DND-41 (cell line): ENCODE results near the gene DRC7.
A peak's percentile ranks its signal among the peaks of the same experiment; 100 is the strongest.

Source experiments
- ATAC-seq: fragments of 200-7000 bp; cut with Tn5 transposase; 3 replicates; pipeline ENCODE4 v1.9.1; 2021; ENCODE audit warnings: low read depth; ENCODE audit not compliant: insufficient read depth
- DNase-seq: peaks from one replicate; pipeline ENCODE4 v3.0.0-alpha.2; 2020
- H2AFZ ChIP-seq: 2 replicates; pipeline ENCODE4 v1.6.0; 2012; ENCODE audit warnings: low read depth, low read length
- H3K27ac ChIP-seq: 2 replicates; pipeline ENCODE4 v1.5.1; 2012; ENCODE audit warnings: low read length, inconsistent platforms
- H3K27me3 ChIP-seq: fragments of 200-600 bp; sonication (generic); 2 replicates; pipeline ENCODE4 v1.6.0; 2012; ENCODE audit warnings: low read length, mild to moderate bottlenecking, inconsistent platforms; ENCODE audit not compliant: insufficient read depth, poor library complexity
- H3K36me3 ChIP-seq: 2 replicates; pipeline ENCODE4 v1.5.1; 2012; ENCODE audit warnings: low read length, inconsistent platforms; ENCODE audit not compliant: insufficient read depth
- H3K4me1 ChIP-seq: 2 replicates; pipeline ENCODE4 v1.5.1; 2012; ENCODE audit warnings: mild to moderate bottlenecking, low read length; ENCODE audit not compliant: insufficient read depth
- H3K4me2 ChIP-seq: 2 replicates; pipeline ENCODE4 v1.6.0; 2012; ENCODE audit warnings: mild to moderate bottlenecking, moderate library complexity, low read length, inconsistent platforms; ENCODE audit not compliant: insufficient read depth
- H3K4me3 ChIP-seq, 2 experiments: fragments of 200-600 bp in 1 of 2; shearing (Covaris generic) in 1 of 2; 2 replicates each; pipeline ENCODE4 v1.5.1; 2012 to 2016; ENCODE audit warnings: inconsistent platforms in 2 of 2, low read length in 2 of 2, mild to moderate bottlenecking in 2 of 2, low read depth in 1 of 2, moderate library complexity in 1 of 2
- H3K79me2 ChIP-seq: 2 replicates; pipeline ENCODE4 v1.6.0; 2012; ENCODE audit warnings: low read length, inconsistent platforms; ENCODE audit not compliant: insufficient read depth
- H3K9ac ChIP-seq: 2 replicates; pipeline ENCODE4 v1.6.0; 2012; ENCODE audit warnings: low read depth, mild to moderate bottlenecking, inconsistent platforms, low read length, moderate library complexity
- H3K9me3 ChIP-seq: 2 replicates; pipeline ENCODE4 v1.5.1; 2012; ENCODE audit warnings: low read length, moderate library complexity, mild to moderate bottlenecking, inconsistent platforms; ENCODE audit not compliant: insufficient read depth, severe bottlenecking
- H4K20me1 ChIP-seq: 2 replicates; pipeline ENCODE4 v1.6.0; 2012; ENCODE audit warnings: low read length; ENCODE audit not compliant: insufficient read depth
- EZH2 ChIP-seq: IDR thresholded peaks from 3 replicates; pipeline ENCODE4 v1.6.1; 2012; ENCODE audit warnings: borderline replicate concordance, low read depth, mild to moderate bottlenecking, moderate library complexity, low read length, inconsistent platforms; ENCODE audit not compliant: severe bottlenecking
- TF ChIP-seq, protein P1 (sequence below): IDR thresholded peaks from 2 replicates; pipeline ENCODE4 v1.5.1; 2012; ENCODE audit warnings: borderline replicate concordance, low read length, moderate library complexity, mild to moderate bottlenecking; ENCODE audit not compliant: poor library complexity, severe bottlenecking; ENCODE audit errors: extremely low read depth

The DRC7 gene, protein sequence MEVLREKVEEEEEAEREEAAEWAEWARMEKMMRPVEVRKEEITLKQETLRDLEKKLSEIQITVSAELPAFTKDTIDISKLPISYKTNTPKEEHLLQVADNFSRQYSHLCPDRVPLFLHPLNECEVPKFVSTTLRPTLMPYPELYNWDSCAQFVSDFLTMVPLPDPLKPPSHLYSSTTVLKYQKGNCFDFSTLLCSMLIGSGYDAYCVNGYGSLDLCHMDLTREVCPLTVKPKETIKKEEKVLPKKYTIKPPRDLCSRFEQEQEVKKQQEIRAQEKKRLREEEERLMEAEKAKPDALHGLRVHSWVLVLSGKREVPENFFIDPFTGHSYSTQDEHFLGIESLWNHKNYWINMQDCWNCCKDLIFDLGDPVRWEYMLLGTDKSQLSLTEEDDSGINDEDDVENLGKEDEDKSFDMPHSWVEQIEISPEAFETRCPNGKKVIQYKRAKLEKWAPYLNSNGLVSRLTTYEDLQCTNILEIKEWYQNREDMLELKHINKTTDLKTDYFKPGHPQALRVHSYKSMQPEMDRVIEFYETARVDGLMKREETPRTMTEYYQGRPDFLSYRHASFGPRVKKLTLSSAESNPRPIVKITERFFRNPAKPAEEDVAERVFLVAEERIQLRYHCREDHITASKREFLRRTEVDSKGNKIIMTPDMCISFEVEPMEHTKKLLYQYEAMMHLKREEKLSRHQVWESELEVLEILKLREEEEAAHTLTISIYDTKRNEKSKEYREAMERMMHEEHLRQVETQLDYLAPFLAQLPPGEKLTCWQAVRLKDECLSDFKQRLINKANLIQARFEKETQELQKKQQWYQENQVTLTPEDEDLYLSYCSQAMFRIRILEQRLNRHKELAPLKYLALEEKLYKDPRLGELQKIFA

GRCh38 chr16:57694725-57695679, at the start of gene DRC7:
DRC7 (plus strand) TSS chr16:57694806; CDS start chr16:57697950, 3,144 bp downstream.
- H3K79me2 ChIP-seq = no peaks in the 10 kb centered on the region
- H3K4me1 ChIP-seq = peaks cover 13% of the 10 kb centered on the region
- H2AFZ ChIP-seq = peak within 1 kb of the TSS; percentile 45; the same call in 1 of the 2 replicates
- no peak within 1 kb of the TSS for H3K27ac ChIP-seq
- ATAC-seq (0 out of 3 replicates have a peak, but pooled peaks have one; percentile 13), DNase-seq (peak; percentile 45)
- H4K20me1 ChIP-seq = no peaks in the 10 kb centered on the region
- H3K4me3 ChIP-seq = no peak within 1 kb of the TSS
- no peaks in the 10 kb centered on the region for H3K9me3 ChIP-seq
- no peaks in the 10 kb centered on the region for H3K36me3 ChIP-seq
- no peak within 1 kb of the TSS for H3K9ac ChIP-seq
- peak within 1 kb of the TSS; percentile 49 for H3K4me2 ChIP-seq
- no peaks in the 10 kb centered on the region for H3K27me3 ChIP-seq
- TF ChIP-seq EZH2 = no peak
- TF ChIP-seq, protein P1, sequence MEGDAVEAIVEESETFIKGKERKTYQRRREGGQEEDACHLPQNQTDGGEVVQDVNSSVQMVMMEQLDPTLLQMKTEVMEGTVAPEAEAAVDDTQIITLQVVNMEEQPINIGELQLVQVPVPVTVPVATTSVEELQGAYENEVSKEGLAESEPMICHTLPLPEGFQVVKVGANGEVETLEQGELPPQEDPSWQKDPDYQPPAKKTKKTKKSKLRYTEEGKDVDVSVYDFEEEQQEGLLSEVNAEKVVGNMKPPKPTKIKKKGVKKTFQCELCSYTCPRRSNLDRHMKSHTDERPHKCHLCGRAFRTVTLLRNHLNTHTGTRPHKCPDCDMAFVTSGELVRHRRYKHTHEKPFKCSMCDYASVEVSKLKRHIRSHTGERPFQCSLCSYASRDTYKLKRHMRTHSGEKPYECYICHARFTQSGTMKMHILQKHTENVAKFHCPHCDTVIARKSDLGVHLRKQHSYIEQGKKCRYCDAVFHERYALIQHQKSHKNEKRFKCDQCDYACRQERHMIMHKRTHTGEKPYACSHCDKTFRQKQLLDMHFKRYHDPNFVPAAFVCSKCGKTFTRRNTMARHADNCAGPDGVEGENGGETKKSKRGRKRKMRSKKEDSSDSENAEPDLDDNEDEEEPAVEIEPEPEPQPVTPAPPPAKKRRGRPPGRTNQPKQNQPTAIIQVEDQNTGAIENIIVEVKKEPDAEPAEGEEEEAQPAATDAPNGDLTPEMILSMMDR = no peak

DNA sequence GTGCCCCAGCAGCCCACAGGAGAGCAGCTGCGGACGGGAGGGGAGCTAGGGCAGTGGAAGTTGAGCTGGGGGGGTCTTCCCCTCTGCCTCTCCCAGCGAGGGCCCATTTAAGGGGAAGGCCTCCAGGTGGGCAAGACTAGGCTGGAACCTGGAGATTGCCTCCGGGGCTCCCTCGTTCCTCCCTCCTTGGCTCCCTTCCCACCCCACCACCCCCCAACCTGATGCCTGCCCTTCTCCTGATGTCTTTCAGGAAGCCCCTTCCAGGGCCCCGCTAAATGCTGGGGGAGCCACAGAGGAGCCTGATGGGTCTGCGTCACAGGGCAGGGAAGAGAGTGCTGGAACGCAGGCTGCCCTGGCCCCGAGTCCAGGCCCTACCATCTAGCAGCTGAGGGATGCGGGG, 49.4 kb upstream of the DRC7 start:
- H4K20me1 ChIP-seq = no peaks in the 10 kb centered on the region
- no peak overlapping the region for H3K4me2 ChIP-seq
- peaks cover 59% of the 10 kb centered on the region for H3K4me1 ChIP-seq
- DNase-seq (peak; percentile 35), ATAC-seq (no peak)
- H3K36me3 ChIP-seq = no peaks in the 10 kb centered on the region
- no peak overlapping the region for H3K9ac ChIP-seq
- no peak overlapping the region for H2AFZ ChIP-seq
- TF ChIP-seq, protein P1 = no peak
- no peak for TF ChIP-seq EZH2
- H3K27ac ChIP-seq = peak overlapping the region; percentile 86
- H3K27me3 ChIP-seq = no peaks in the 10 kb centered on the region
- no peaks in the 10 kb centered on the region for H3K79me2 ChIP-seq
- H3K4me3 ChIP-seq = no peak overlapping the region
- no peaks in the 10 kb centered on the region for H3K9me3 ChIP-seq

GRCh38 chr16:57645691-57646387, 48.8 kb upstream of the DRC7 start:
- TF ChIP-seq EZH2 = no peak
- TF ChIP-seq, protein P1 = no peak
- DNase-seq (no peak), ATAC-seq (no peak)
- peaks cover 59% of the 10 kb centered on the region for H3K4me1 ChIP-seq
- H3K27me3 ChIP-seq = no peaks in the 10 kb centered on the region
- no peaks in the 10 kb centered on the region for H3K36me3 ChIP-seq
- no peaks in the 10 kb centered on the region for H3K9me3 ChIP-seq
- H3K79me2 ChIP-seq = no peaks in the 10 kb centered on the region
- peak overlapping the region; percentile 86 for H3K27ac ChIP-seq
- no peak overlapping the region for H2AFZ ChIP-seq
- H4K20me1 ChIP-seq = no peaks in the 10 kb centered on the region
- H3K4me3 ChIP-seq = no peak overlapping the region
- H3K9ac ChIP-seq = no peak overlapping the region
- no peak overlapping the region for H3K4me2 ChIP-seq
